GM19328 (cell line): ENCODE results near the gene RECQL5.

Experiments used
- ATAC-seq: cut with Tn5 transposase; IDR thresholded peaks from one replicate; pipeline ENCODE4 v1.9.1; 2021; ENCODE audit warnings: mild to moderate bottlenecking, moderate library complexity; ENCODE audit not compliant: unreplicated experiment

The RECQL5 gene

GRCh38 chr17:75688209-75688825 lies 21.4 kb upstream of the RECQL5 start:
- no peak for ATAC-seq

GRCh38 chr17:75685499-75685898 lies 18.5 kb upstream of the RECQL5 start:
- no peak for ATAC-seq

GRCh38 chr17:75684924-75685323 lies 18.0 kb upstream of the RECQL5 start:
- ATAC-seq: no peak

DNA sequence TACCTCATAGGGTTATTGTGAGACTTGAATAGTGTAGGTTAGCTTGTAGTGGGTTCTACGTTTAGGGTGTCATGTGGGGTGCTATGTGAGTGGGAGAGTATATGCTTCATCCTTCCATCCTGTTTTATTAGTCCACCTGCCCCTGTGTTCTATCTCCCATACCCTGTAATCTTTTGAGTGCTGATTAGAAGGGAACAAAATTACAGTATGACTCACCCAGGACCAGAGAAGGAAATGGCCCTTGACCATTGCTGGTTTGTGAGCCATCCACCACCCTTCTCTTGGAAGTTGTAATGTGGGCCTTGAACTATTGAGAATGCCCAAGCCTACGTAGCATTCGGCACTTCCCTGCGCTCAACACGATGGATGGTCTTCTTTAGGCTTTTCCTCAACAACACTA lies 17.3 kb upstream of the RECQL5 start:
- no peak for ATAC-seq

DNA sequence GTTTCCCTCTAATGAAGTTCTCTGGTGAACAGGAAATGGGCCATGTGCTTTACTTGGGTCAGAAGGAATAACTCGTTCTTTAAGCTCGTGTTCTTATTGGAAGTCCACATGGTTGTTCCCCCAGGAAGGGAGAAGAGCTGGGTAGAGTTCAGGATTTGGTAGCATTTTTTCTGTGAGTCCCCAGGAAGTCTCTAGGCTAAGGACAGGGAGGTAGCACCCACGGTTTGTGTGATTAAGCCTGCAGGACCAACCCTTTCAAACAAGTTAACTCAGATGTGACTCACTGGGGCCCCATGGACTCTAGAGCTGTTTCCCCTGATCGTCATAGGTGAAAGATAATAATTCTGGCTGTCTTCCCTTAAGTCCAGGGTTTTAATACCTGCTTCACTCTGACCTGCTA lies 16.6 kb upstream of the RECQL5 start:
- ATAC-seq: no peak

DNA sequence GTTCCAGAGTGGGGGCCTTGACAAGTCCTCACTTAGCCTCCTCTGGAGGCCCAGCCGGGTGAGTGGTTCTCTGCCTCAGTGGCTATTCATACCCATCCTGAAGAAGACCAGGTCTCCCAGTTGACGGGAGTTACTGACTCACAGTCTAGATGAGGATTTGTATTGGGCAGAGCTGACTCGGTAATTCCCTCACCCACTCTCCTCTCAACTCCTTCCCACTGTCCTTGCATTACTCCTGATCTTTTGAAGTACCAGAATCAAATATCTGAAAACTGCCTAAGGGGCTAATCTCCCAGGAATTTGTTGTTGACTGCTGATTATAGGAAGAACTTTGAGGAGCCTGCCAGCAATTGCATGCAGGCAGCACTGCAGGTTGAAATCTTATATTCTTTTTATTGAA lies 14.3 kb upstream of the RECQL5 start:
- ATAC-seq: no peak

DNA sequence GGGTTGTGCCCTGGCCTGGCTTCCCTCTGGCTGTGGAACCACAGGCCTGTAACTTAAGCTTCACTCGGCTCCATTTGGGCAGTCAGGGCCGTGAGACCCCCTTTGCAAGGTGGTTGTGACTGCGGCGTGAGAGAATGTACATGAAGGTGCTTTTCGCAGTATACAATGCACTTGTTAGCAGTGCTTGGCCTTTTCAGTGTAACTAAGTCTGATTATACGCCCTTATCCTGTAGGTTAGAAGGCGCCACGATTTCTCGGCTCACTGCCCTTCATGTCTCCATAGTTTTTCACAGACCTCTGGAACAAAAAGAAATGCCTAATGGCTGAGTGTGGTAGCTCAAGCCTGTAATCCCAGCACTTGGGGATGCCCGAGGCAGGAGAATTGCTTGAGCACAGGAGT lies 13.5 kb upstream of the RECQL5 start:
- no peak for ATAC-seq

DNA sequence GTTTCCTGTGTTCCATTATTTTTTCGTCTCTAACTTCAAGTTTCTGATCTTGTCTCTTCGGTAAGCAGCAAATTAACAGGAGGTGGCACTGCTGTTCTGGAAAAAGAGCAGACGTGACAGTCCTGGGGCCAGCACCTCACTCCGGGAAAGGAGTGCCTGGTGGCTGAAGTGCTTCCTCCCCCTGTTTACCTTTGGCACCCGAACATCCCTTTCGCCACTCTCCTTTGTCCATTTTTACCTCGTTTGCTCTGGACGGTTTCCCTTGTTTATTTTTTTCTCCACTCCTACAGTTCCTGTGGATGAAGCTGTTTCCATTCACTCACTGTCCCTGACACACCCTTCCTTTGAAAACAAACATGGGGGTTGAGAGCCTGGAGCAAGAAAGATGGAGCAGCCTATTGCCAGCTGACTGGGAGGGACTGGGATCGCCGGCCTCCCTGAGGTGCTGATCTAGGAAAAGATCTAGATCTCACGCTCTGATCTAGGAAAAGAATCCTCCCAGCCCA lies 12.8 kb upstream of the RECQL5 start:
- ATAC-seq: no peak

DNA sequence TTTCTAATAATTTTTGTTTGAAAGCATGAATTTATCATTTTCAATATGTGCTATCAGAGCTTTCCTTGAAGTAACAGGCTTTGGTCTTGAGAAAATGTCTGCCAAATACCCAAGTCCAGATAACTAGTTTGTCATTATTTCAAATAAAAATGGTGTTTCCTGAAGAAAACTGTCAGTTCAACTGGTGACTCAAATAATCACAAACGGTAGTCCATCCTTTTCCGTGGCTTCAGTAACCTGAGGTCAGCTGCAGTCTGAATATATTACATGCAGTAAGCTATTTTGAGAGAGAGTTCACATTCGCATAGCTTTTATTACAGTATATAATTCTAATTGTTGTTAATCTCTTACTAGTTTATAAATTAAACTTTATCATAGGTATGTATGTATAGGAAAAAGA lies 9.5 kb upstream of the RECQL5 start:
- ATAC-seq: no peak

- ATAC-seq: no peak
Observed at GRCh38 chr17:75673487-75673886, 6.5 kb upstream of the RECQL5 start.

- ATAC-seq: no peak
Observed at GRCh38 chr17:75672011-75672410, 5.1 kb upstream of the RECQL5 start.

DNA sequence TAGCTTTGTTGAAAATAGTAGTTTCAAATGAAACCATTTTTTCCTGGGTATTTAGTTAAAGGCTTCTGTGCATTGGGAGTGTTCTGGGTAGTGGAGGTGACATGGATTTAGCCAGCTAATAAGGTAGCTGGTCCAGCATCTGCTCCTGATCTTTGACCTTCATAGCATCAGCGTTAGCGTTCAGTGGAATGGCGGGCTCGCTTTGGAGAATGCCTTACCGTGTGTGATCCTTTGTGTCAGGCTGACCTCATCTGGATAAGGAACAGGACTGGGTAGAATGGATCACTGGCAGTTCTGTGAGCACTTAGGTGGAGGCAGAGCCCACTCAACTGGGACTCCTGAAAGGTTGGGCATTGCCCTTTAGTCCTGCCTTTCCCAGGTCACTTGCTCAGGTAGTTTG lies 3.9 kb upstream of the RECQL5 start:
- ATAC-seq: no peak

- ATAC-seq: no peak
Observed at GRCh38 chr17:75668489-75668888, 1.5 kb upstream of the RECQL5 start.

GRCh38 chr17:75667825-75668224 lies 871 bp upstream of the RECQL5 start:
- no peak for ATAC-seq

- no peak for ATAC-seq
Observed at GRCh38 chr17:75665981-75666380, 973 bp downstream of the RECQL5 start.

- peak; percentile 60 for ATAC-seq
Observed at GRCh38 chr17:75664099-75664549, 2.8 kb downstream of the RECQL5 start.

- ATAC-seq: no peak
Observed at GRCh38 chr17:75662511-75662910, 4.4 kb downstream of the RECQL5 start.

GRCh38 chr17:75661531-75661930 lies 5.4 kb downstream of the RECQL5 start:
- no peak for ATAC-seq

- no peak for ATAC-seq
Observed at GRCh38 chr17:75658237-75658636, 8.7 kb downstream of the RECQL5 start.

- no peak for ATAC-seq
Observed at GRCh38 chr17:75654176-75654575, 12.8 kb downstream of the RECQL5 start.

GRCh38 chr17:75652934-75653549 lies 13.9 kb downstream of the RECQL5 start:
- no peak for ATAC-seq

GRCh38 chr17:75652341-75652740 lies 14.6 kb downstream of the RECQL5 start:
- no peak for ATAC-seq

DNA sequence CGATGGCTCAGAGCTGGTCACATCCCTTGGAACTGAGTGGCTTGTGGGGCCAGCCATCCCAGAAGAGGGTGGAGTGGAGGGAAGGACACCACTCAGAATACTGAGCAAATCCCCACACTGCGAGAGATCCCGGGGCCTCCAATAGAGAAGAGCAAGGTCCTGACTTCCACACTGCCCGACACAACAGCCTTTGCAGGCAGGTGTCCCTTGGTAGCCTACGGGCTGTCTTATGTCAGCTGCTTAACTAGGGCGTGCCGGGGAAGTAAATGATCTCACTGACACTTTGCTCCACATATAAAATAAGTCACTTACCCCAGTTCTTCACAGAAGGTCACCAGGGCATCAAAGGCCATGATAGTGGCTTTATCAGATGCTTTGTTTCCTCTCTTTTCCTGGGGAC lies 16.1 kb downstream of the RECQL5 start:
- no peak for ATAC-seq
